GM18909 (cell line): Measurements from ENCODE around the gene PCOLCE2.
"Not testable (repeated sequence)": the region's sequence is repeated elsewhere in the genome, so short reads cannot be mapped to it uniquely, and the experiment has no call there.

ENCODE experiments used
- ATAC-seq: cut with Tn5 transposase; IDR thresholded peaks from one replicate; pipeline ENCODE4 v1.9.1; 2021; ENCODE audit warnings: mild to moderate bottlenecking; ENCODE audit not compliant: unreplicated experiment, poor library complexity

Gene PCOLCE2

GRCh38 chr3:142904639-142905436, 16.0 kb upstream of the PCOLCE2 start:
- ATAC-seq, result peak; percentile 68

- no peak for ATAC-seq
Observed at GRCh38 chr3:142902356-142902755, 13.5 kb upstream of the PCOLCE2 start.

GRCh38 chr3:142898346-142899213, 9.7 kb upstream of the PCOLCE2 start:
- no peak for ATAC-seq

- ATAC-seq, result no peak
Observed at GRCh38 chr3:142897807-142898206, 8.9 kb upstream of the PCOLCE2 start.

- ATAC-seq, result no peak
Observed at GRCh38 chr3:142896996-142897395, 8.1 kb upstream of the PCOLCE2 start.

GRCh38 chr3:142896201-142896755, 7.4 kb upstream of the PCOLCE2 start:
- no peak for ATAC-seq

- ATAC-seq, result no peak
Observed at GRCh38 chr3:142894493-142894892, 5.6 kb upstream of the PCOLCE2 start.

GRCh38 chr3:142892714-142893113, 3.8 kb upstream of the PCOLCE2 start:
- no peak for ATAC-seq

- no peak for ATAC-seq
Observed at GRCh38 chr3:142890592-142890991, 1.7 kb upstream of the PCOLCE2 start.

- ATAC-seq, result peak; percentile 18
Observed at GRCh38 chr3:142889212-142890014, 530 bp upstream of the PCOLCE2 start.

- ATAC-seq, result peak; percentile 27
Observed at GRCh38 chr3:142888099-142888480, 793 bp downstream of the PCOLCE2 start.

GRCh38 chr3:142886940-142887339, 1.9 kb downstream of the PCOLCE2 start:
- ATAC-seq, result no peak

- ATAC-seq, result no peak
Observed at GRCh38 chr3:142886021-142886420, 2.9 kb downstream of the PCOLCE2 start.

- ATAC-seq, result no peak
Observed at GRCh38 chr3:142884531-142884930, 4.4 kb downstream of the PCOLCE2 start.

- ATAC-seq, result not testable (repeated sequence)
Observed at GRCh38 chr3:142883534-142883933, 5.3 kb downstream of the PCOLCE2 start.

- ATAC-seq, result no peak
Observed at GRCh38 chr3:142881445-142882224, 7.2 kb downstream of the PCOLCE2 start.

GRCh38 chr3:142878649-142879300, 10.1 kb downstream of the PCOLCE2 start:
- ATAC-seq, result no peak

GRCh38 chr3:142876417-142876816, 12.5 kb downstream of the PCOLCE2 start:
- no peak for ATAC-seq

- no peak for ATAC-seq
Observed at GRCh38 chr3:142875583-142876207, 13.2 kb downstream of the PCOLCE2 start.
